PC-3 (cell line): ENCODE measurements around the gene FAU.

Experiments
- CTCF ChIP-seq: fragments of 300-600 bp; sonication (generic); conservative IDR thresholded peaks from 2 replicates; pipeline ENCODE4 v1.5.1; 2017; ENCODE audit warnings: antibody characterized with exemption, low read depth, mild to moderate bottlenecking, low read length
- EZH2 ChIP-seq: fragments of 300-600 bp; sonication (generic); IDR thresholded peaks from one replicate; pipeline ENCODE4 v1.6.1; 2017; ENCODE audit warnings: antibody characterized with exemption, mild to moderate bottlenecking, low read length; ENCODE audit not compliant: unreplicated experiment

GRCh38 chr11:65134952-65135632 is 13.2 kb upstream of the FAU start:
- TF ChIP-seq CTCF (no peak), EZH2 (no peak)
